Ovary (tissue), 3 donors: Measurements from ENCODE around the gene CSNK1G2.

Experiments used
- CTCF ChIP-seq, 3 donors: fragments of 450-650 bp in 2 of 3; fragments of 200-600 bp in 1 of 3; IDR thresholded peaks; one replicate each; pipeline versions ENCODE4 v1.5.1 to v1.8.0; 2016 to 2022; ENCODE audit warnings: antibody characterized with exemption in 3 of 3, mild to moderate bottlenecking in 1 of 3
- EP300 ChIP-seq: sonication (generic); formaldehyde crosslinking; IDR thresholded peaks from one replicate; pipeline ENCODE4 v1.6.1; 2017; ENCODE audit warnings: antibody characterized with exemption
- POLR2A ChIP-seq: fragments of 450-650 bp; IDR thresholded peaks from one replicate; pipeline ENCODE4 v1.6.1; 2017; ENCODE audit warnings: antibody characterized with exemption, mild to moderate bottlenecking, moderate library complexity
- donor health status: DM: no; HTN: no; CAD: no.

GRCh38 chr19:1986357-1987162, 45.6 kb downstream of the CSNK1G2 start:
- TF ChIP-seq CTCF (IDR thresholded peaks at IDR 0.05), result no peak
- no peak for TF ChIP-seq POLR2A
- no peak for TF ChIP-seq EP300
